H1 (cell line): ENCODE data around the gene PLEKHA4. TPM values are rescaled to one million over a fixed set of nuclear protein-coding genes. Genes with fewer than 3 reads are reported as not detected.

Experiments
- CBX5 ChIP-seq: fragments of 300-800, 300-1000 bp; sonication (generic); IDR thresholded peaks from 2 replicates; pipeline ENCODE4 v1.7.1; 2016; ENCODE audit warnings: antibody characterized with exemption, low read length, low read depth
- CHD2 ChIP-seq: IDR thresholded peaks from 2 replicates; pipeline ENCODE4 v1.6.1; 2012; ENCODE audit warnings: low read length, improper control_type of control experiment
- E2F6 ChIP-seq: IDR thresholded peaks from 2 replicates; pipeline ENCODE4 v1.6.1; 2012; ENCODE audit warnings: inconsistent platforms
- EGR1 ChIP-seq: IDR thresholded peaks from 2 replicates; pipeline ENCODE4 v1.6.1; 2011; ENCODE audit warnings: low read depth, low read length, borderline replicate concordance
- EP300 ChIP-seq, 2 experiments: IDR thresholded peaks; 1 replicate in 1 of 2; 2 replicates in 1 of 2; pipeline ENCODE4 v1.6.1; 2011 to 2012; ENCODE audit warnings: low read depth in 2 of 2, low read length in 2 of 2, mild to moderate bottlenecking in 2 of 2, borderline replicate concordance in 1 of 2, inconsistent platforms in 1 of 2, moderate library complexity in 1 of 2
- EZH2 ChIP-seq: fragments of 200-600 bp; sonication (generic); IDR thresholded peaks from 2 replicates; pipeline ENCODE4 v1.7.1; 2012; ENCODE audit warnings: low read depth, mild to moderate bottlenecking, moderate library complexity, low read length, inconsistent platforms; ENCODE audit not compliant: severe bottlenecking
- FOSL1 ChIP-seq: IDR thresholded peaks from 2 replicates; pipeline ENCODE4 v1.6.1; 2011; ENCODE audit warnings: mild to moderate bottlenecking, low read depth, low read length, moderate library complexity; ENCODE audit not compliant: insufficient read depth
- MAX ChIP-seq: IDR thresholded peaks from 2 replicates; pipeline ENCODE4 v1.6.1; 2012; ENCODE audit warnings: inconsistent platforms
- NANOG ChIP-seq: IDR thresholded peaks from 2 replicates; pipeline ENCODE4 v1.6.1; 2011; ENCODE audit warnings: low read length, low read depth, mild to moderate bottlenecking, inconsistent platforms; ENCODE audit not compliant: insufficient read depth, poor library complexity, severe bottlenecking
- POLR2A ChIP-seq, 2 experiments: IDR thresholded peaks; 1 replicate in 1 of 2; 2 replicates in 1 of 2; pipeline ENCODE4 v1.6.1; 2011; ENCODE audit warnings: low read depth in 2 of 2, low read length in 2 of 2, mild to moderate bottlenecking in 2 of 2; ENCODE audit errors: control extremely low read depth in 1 of 2
- RAD21 ChIP-seq, 2 experiments: IDR thresholded peaks in 1 of 2; conservative IDR thresholded peaks in 1 of 2; 2 replicates each; pipeline ENCODE4 v1.6.1; 2011; ENCODE audit warnings: low read depth in 2 of 2, low read length in 2 of 2, improper control_type of control experiment in 1 of 2, inconsistent platforms in 1 of 2, mild to moderate bottlenecking in 1 of 2, moderate library complexity in 1 of 2
- RXRA ChIP-seq: IDR thresholded peaks from 2 replicates; pipeline ENCODE4 v1.6.1; 2011; ENCODE audit warnings: low read depth, mild to moderate bottlenecking, low read length, moderate library complexity; ENCODE audit not compliant: insufficient read depth
- SIRT6 ChIP-seq: IDR thresholded peaks from one replicate; pipeline ENCODE4 v1.7.1; 2012; ENCODE audit warnings: low read length, inconsistent platforms
- SP4 ChIP-seq: IDR thresholded peaks from 2 replicates; pipeline ENCODE4 v1.6.1; 2012; ENCODE audit warnings: low read length, inconsistent platforms
- TAF1 ChIP-seq: IDR thresholded peaks from 2 replicates; pipeline ENCODE4 v1.6.1; 2011; ENCODE audit warnings: mild to moderate bottlenecking, low read depth, low read length
- TCF12 ChIP-seq: IDR thresholded peaks from 2 replicates; pipeline ENCODE4 v1.6.1; 2011; ENCODE audit warnings: low read depth, mild to moderate bottlenecking, low read length
- YY1 ChIP-seq: IDR thresholded peaks from 2 replicates; pipeline ENCODE4 v1.6.1; 2011; ENCODE audit warnings: low read depth, mild to moderate bottlenecking, low read length
- polyA plus RNA-seq, 7 experiments: library from polyadenylated mRNA; depleted of rRNA in 3 of 7; stranded (reverse) in 5 of 7; unstranded in 2 of 7; fragments of >200 nt in 5 of 7; fragments of 200-250 nt in 2 of 7; gene quantifications; 1 replicate in 5 of 7; 2 replicates in 1 of 7; 4 replicates in 1 of 7; pipeline versions ENCODE4 v1.2.1 to v1.2.3, GENCODE V29; 2011 to 2013; ENCODE audit warnings: missing spikeins in 2 of 7, mixed read lengths in 2 of 7
- total RNA-seq: library from RNA; stranded (reverse); fragmentation: NEBNext Ultra II Directional; extraction: Animal tissue kit (Norgen Biotek cat#: 25700); gene quantifications from 2 replicates; pipeline ENCODE4 v1.2.1, GENCODE V29; 2021

PLEKHA4 gene
- total and polyA plus RNA-seq, 2 of the 8 experiments (the other 6 are each of a cell fraction or from before 2014, with no cell fraction given) = 8.2 to 18.0 TPM

GRCh38 chr19:48835734-48836088 lies 32.7 kb downstream of the PLEKHA4 start (continued):
- TF ChIP-seq POLR2A (IDR thresholded peaks at IDR 0.05; ENCODE audit: control extremely low read depth in 1 of 2, low read depth in 2 of 2, low read length in 2 of 2) (peak in 1 of 2 experiments; percentile 67; a peak in 2 of 3 replicates), FOSL1 (no peak), TCF12 (peak; percentile 75; the same call in 1 of the 2 replicates), NANOG (no peak), YY1 (peak; percentile 13; the same call in 1 of the 2 replicates), E2F6 (no peak), MAX (peak; percentile 46), EP300 (IDR thresholded peaks at IDR 0.05; ENCODE audit: borderline replicate concordance in 1 of 2, low read depth in 2 of 2, low read length in 2 of 2) (peak in 1 of 2 experiments; percentile 58; a peak in 1 of 3 replicates), TAF1 (peak; percentile 35; the same call in 1 of the 2 replicates), RXRA (0 out of 2 replicates have a peak, but pooled peaks have one; percentile 47), SP4 (no peak), CBX5 (no peak), EZH2 (no peak), EGR1 (0 out of 2 replicates have a peak, but pooled peaks have one; percentile 30), RAD21 (IDR thresholded peaks at IDR 0.05 in 1 of 2, conservative IDR thresholded peaks at IDR 0.05 in 1 of 2; ENCODE audit: low read depth in 2 of 2, low read length in 2 of 2) (peak; percentile 85 to 91), SIRT6 (no peak), CHD2 (no peak)
